Muscle of back (tissue), 11 donors: ENCODE results near the gene BEST3. TPM values are rescaled to one million over a fixed set of nuclear protein-coding genes. Genes with fewer than 3 reads are reported as not detected.
A peak's percentile ranks its signal among the peaks of the same experiment; 100 is the strongest.
"Not testable (repeated sequence)": the region's sequence is repeated elsewhere in the genome, so short reads cannot be mapped to it uniquely, and the experiment has no call there.

Experiments
- DNase-seq, 3 donors: peaks; one replicate each; pipeline versions ENCODE4 v3.0.0 to v3.0.0-alpha.2; 2013
- polyA plus RNA-seq, 10 donors: library from polyadenylated mRNA; unstranded; fragments of 120-200 nt; gene quantifications; one replicate each; pipeline ENCODE4 v1.2.1, GENCODE V29; 2013; ENCODE audit not compliant: insufficient read length in 10 of 10

BEST3 gene
- polyA plus RNA-seq, 10 donors: 32.8 to 112 (median 52.2) TPM

DNA sequence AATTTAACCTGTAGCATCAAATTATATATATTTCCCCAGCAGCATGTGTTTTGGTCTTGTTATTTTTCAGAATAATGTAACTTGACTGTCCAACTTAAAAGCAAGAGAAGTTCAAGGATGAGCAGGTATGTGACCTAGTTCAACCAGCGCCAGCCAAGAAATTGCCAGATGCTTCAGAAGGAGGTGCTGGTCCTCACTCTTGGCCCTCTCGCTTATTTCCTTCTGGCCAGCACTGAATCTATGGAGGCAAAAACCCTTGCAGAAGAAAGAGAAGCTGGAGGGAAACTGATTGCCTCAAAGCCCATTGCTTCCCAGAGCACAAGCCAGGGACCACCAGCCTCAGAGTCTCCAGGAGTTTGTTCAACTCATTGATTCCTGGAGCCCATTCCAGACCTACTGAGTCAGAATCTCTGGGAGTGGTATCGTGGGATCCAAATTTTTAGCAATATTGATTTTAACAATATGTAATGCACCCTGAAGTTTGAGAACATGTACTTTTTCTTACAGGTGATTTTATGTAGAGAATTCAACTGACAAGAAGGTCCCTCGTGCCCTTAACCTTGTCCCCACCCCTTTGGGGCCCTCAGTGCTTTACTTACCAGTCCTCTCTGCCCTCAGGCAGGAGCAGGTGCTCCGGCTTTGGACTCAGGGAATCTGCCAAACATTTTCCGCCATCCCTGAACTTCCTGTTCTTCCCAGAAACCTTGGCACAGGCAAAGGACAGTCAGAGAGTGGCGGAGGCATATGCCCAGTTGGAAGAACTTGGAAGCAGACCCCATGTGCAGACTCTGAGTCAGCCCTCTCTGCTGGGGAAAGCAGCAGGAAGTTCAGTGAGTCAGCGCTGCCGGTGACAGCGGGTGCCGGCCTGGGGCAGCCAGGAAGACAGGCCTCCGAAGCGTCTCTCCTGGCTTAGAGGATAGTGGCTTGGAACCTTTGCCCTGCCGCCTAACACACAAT lies 10.4 kb downstream of the BEST3 start:
- DNase-seq: peak; percentile 65 to 88 (median 70)

GRCh38 chr12:69688021-69688420 lies 11.1 kb downstream of the BEST3 start:
- DNase-seq: peak in 1 of 3 donors; percentile 11

GRCh38 chr12:69687390-69687789 lies 11.7 kb downstream of the BEST3 start:
- DNase-seq: no peak

GRCh38 chr12:69686731-69687130 lies 12.4 kb downstream of the BEST3 start:
- no peak for DNase-seq

DNA sequence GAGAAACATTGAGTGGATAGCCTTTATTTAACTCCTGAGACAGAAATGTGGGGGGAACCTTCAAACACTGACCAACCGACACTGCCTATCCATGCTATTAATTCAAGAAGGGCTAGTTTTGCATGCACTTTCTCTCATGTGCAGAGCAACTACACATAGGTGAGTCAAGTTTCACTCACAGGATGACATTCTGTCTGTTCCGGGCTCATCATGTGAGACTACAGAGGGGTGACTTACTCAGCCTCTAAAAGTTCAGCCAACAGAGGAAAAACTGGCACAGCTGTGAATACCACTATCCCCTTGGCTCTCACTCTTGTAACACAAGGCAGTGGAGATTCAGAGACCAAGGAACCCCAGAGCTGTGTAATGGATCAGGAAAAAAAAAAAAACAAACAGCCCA lies 13.3 kb downstream of the BEST3 start:
- peak in 2 of 3 donors; percentile 43 to 50 for DNase-seq

- peak in 1 of 3 donors; percentile 27 for DNase-seq
Observed at GRCh38 chr12:69684466-69684865, 14.6 kb downstream of the BEST3 start.

DNA sequence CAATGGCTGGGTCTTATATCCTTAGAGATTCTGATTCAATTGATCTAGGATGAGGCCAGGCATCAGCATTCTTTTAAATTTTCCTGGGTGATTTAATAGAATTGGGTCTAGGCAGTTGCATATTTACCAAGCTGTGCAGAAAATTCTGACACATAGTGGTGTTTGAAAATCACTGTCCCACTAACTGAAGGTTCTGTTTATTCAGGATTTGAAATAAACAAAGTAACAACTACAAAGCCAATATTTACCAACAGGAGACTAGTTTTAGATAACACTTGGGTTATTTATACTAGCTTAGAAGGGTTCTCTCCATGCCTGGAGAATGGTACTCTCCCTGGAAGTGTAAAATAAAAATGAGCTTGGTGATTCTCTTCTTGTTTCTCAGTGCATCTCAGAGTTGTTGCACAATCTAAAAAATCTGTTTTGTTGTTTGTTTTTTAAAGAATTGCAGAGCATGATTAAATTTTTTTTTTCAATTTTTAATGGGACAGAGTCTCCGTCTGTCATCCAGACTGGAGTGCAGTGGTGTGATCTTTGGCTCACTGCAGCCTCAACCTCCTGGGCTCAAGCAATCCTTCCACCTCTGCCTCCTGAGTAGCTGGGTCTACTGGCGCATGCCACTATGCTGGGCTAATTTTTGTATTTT lies 16.9 kb downstream of the BEST3 start:
- no peak for DNase-seq

GRCh38 chr12:69679119-69679518 lies 20.0 kb downstream of the BEST3 start:
- no peak for DNase-seq

- DNase-seq: no peak
Observed at GRCh38 chr12:69676257-69677012, 22.7 kb downstream of the BEST3 start.

DNA sequence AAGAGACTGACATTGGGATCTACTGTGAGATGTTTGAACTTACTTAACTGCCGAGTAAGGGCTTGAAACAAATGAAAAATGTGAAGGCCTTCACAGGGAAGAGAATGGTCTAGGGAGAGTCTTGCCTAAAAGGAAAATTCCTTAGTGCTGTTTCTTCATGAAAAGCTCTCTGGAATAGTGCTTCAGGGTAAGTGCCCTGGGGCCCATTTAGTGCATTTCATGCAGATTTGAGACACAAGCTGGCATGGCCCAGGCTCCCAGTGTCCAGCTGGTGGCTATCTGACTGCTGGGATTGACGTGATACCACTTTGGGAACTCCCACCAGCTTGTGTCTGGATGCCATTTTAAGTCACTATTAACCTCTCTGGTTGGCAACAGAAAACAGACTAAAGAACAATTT lies 26.9 kb downstream of the BEST3 start:
- no peak for DNase-seq

DNA sequence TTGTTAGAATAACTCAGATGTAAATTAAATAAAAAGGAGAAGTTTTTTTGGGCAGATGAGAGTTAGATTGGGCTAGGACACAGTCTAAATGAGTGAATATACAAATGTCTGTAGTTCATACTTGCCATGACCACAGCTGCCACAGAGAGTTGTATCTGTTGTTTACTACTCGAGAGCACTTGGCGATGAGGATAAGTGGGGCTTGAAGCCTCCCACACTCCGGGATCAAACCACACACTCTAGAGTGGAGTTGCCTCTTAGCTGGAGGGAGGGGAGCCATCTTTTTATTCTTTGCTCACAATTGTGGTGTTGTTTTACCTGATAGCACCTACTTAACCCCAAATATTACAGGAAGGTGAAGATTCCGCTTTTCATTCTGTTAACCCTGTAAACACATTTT lies 27.5 kb downstream of the BEST3 start:
- no peak for DNase-seq

- DNase-seq: no peak
Observed at GRCh38 chr12:69666798-69667197, 32.3 kb downstream of the BEST3 start.

DNA sequence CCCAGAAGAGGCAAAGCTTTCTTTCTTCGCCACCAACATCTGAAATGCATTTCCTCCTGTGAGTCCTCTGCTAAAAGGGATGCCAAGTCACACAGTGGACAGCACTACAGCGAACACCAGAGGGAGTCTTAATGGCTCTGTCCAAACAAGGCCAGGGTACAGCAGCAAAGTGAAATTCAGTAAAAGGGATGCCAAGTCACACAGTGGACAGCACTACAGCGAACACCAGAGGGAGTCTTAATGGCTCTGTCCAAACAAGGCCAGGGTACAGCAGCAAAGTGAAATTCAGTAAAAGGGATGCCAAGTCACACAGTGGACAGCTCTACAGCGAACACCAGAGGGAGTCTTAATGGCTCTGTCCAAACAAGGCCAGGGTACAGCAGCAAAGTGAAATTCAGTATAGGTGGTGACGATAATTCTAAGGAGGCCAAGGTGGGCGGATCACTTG lies 34.1 kb downstream of the BEST3 start:
- not testable (repeated sequence) for DNase-seq

GRCh38 chr12:69663726-69664125 lies 35.4 kb downstream of the BEST3 start:
- no peak for DNase-seq

GRCh38 chr12:69662764-69663163 lies 36.3 kb downstream of the BEST3 start:
- no peak for DNase-seq

GRCh38 chr12:69661386-69661785 lies 37.7 kb downstream of the BEST3 start:
- no peak for DNase-seq

DNA sequence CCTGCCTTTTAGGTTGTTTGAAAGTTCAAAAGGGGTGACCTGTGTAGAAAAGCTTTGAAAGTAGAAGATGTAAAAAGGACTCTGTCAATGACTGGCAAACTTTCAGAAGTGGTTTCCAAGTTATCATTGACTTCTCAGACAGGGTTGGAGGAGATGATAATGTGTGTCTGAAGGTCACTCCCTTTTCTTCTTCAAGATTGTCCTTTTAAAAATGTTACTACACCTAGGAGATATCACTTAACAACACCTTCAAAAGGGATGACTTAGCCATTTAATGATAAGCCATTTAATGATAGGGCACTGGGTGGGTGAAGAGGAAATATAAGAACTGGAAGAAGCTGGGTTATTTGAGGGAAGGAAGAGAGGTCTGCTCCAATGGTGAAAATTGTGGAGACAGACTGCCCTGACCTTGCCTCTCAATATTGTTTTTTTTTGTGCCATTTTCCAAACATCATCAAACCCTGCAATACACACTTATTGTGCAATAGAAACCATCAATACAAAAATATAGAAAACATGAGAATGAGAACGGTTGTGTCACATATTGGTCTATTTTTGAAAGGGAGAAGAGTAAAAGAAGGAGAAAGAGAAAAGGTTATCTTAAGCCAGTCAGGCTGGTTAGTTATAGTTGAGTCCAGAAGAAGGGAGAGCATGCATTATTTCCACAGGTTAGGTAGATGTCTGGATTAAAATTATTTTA lies 38.8 kb downstream of the BEST3 start:
- no peak for DNase-seq

- no peak for DNase-seq
Observed at GRCh38 chr12:69658203-69658602, 40.9 kb downstream of the BEST3 start.

DNA sequence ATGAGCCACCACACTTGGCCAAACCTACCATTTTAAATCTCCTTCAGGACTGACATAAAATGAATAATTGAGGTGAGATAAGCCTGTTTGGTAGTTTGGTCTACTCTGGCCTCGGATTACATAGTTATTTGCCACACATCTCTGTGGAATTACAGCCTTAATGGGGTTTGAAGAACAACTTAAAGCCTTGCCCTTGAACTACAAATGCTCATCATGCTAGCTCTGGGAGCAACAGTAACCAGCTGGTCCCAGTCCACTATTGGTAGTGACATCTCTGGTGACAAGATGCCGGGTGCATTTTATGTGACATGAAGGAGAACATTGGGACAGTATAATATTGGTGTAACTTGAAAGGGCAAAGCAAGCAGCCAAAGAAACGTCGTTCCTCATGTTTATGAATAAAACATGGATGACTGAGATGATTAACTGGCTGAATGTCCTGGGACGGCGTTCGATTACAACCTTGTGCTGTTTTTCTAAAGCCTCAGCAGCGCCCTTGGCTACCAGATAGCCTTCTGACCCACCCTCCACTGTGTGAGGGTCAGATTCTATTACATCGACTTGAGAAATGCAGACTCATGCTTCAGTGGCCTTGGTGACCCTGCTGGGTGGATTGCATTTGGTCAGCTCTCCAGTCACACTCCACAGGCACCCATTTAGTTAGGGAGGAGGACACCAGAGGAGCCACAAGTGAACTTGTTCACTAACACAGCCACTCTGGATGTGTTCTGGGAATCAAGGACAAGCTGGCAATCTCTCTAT lies 41.5 kb downstream of the BEST3 start:
- DNase-seq: peak; percentile 26 to 47 (median 29)

- peak; percentile 20 to 74 (median 41) for DNase-seq
Observed at GRCh38 chr12:69655616-69656340, 43.3 kb downstream of the BEST3 start.
